Esophagus muscularis mucosa (tissue), 4 donors: ENCODE measurements around the gene EML2. TPM values are rescaled to one million over a fixed set of nuclear protein-coding genes. Genes with fewer than 3 reads are reported as not detected.

Experiments
- DNase-seq: peaks from one replicate; pipeline ENCODE4 v3.0.0-alpha.2; 2017; ENCODE audit errors: extremely low spot score
- H3K27ac ChIP-seq, 4 donors: fragments of 200-600 bp; sonication (generic); replicated peaks in 1 of 4; 1 replicate in 3 of 4; 2 replicates in 1 of 4; pipeline ENCODE4 v1.5.1; 2016 to 2019; ENCODE audit warnings: mild to moderate bottlenecking in 1 of 4
- H3K27me3 ChIP-seq, 4 donors: fragments of 200-600 bp; sonication (generic); one replicate each; pipeline versions ENCODE4 v1.5.1 to v1.6.0; 2016 to 2019
- H3K36me3 ChIP-seq, 4 donors: fragments of 200-600 bp; sonication (generic); one replicate each; pipeline ENCODE4 v1.5.1; 2016 to 2019
- H3K4me1 ChIP-seq, 4 donors: fragments of 200-600 bp; sonication (generic); one replicate each; pipeline ENCODE4 v1.5.1; 2016 to 2019
- H3K4me3 ChIP-seq, 4 donors: fragments of 200-600 bp; sonication (generic); 1 replicate in 2 of 4; 2 replicates in 2 of 4; pipeline ENCODE4 v1.5.1; 2016 to 2019; ENCODE audit warnings: mild to moderate bottlenecking in 4 of 4, moderate library complexity in 1 of 4
- H3K9me3 ChIP-seq, 4 donors: fragments of 200-600 bp; sonication (generic); 1 replicate in 3 of 4; 2 replicates in 1 of 4; pipeline ENCODE4 v1.5.1; 2016 to 2019
- EP300 ChIP-seq: sonication (generic); formaldehyde crosslinking; IDR thresholded peaks from one replicate; pipeline ENCODE4 v1.6.1; 2017; ENCODE audit warnings: antibody characterized with exemption
- POLR2A ChIP-seq: fragments of 450-650 bp; IDR thresholded peaks from one replicate; pipeline ENCODE4 v1.6.1; 2017; ENCODE audit warnings: antibody characterized with exemption, moderate library complexity, mild to moderate bottlenecking, low read depth
- POLR2AphosphoS5 ChIP-seq, 2 donors: sonication (generic); formaldehyde crosslinking; IDR thresholded peaks; one replicate each; pipeline ENCODE4 v1.6.1; 2017; ENCODE audit warnings: antibody characterized with exemption in 2 of 2
- WGBS: methylation state at CpG from one replicate; pipeline ENCODE4 v1.1.5; 2018; 5-methylcytosine and 5-hydroxymethylcytosine counted together
- intact Hi-C: fragments of 100-400 bp; cut with DNase I; formaldehyde crosslinking; loops from one replicate; pipeline ENCODE4 v1.15.1; 2023
- total RNA-seq, 4 donors: library from RNA; depleted of rRNA; stranded (reverse); fragments of >200 nt; gene quantifications; one replicate each; pipeline versions ENCODE4 v1.1.0 to v1.2.1, GENCODE V29; 2016
- TF ChIP-seq, protein P1 (sequence below), 3 experiments: fragments of 200-600 bp in 2 of 3; fragments of 450-650 bp in 1 of 3; sonication (generic) in 2 of 3; IDR thresholded peaks; one replicate each; pipeline ENCODE4 v1.5.1; 2017 to 2019; ENCODE audit warnings: antibody characterized with exemption in 3 of 3, mild to moderate bottlenecking in 2 of 3, moderate library complexity in 1 of 3

EML2 gene
- total RNA-seq, 4 donors from 2014 or later: 12.0 to 28.4 (median 18.3) TPM

GRCh38 chr19:45663800-45664199 lies 24.6 kb upstream of the EML2 start:
- 90% methylated on average over 1 of the region's 1 CpG for WGBS
- H3K27me3 ChIP-seq: peaks cover 0 to 92% (median 22%) of the 10 kb centered on the region in 4 donors
- no peak overlapping the region for H3K27ac ChIP-seq

DNA sequence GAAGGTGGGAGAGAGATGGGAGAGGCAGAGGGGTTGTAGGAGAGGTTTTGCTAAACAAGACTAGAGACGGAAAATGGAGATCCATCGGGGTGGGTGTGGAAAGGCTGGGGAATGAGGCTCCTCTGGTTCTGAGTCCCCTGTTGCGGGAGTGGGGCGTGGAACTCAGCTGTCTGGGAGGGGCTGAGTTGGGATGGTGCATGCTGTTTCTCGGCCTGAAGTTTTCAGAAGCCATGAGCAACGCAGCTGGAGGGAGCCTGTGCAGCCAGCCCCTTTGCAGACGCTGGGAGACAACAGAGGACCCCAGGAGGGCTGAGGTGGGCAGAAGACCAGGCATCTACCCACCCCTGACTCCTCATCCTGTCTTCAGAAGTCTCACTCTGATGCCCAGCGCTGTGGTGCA lies 21.4 kb upstream of the EML2 start:
- WGBS: 35% methylated on average over 5 of the region's 8 CpGs
- H3K9me3 ChIP-seq: no peaks in the 10 kb centered on the region
- peaks cover 0 to 73% (median 1%) of the 10 kb centered on the region in 4 donors for H3K27me3 ChIP-seq
- TF ChIP-seq, protein P1, sequence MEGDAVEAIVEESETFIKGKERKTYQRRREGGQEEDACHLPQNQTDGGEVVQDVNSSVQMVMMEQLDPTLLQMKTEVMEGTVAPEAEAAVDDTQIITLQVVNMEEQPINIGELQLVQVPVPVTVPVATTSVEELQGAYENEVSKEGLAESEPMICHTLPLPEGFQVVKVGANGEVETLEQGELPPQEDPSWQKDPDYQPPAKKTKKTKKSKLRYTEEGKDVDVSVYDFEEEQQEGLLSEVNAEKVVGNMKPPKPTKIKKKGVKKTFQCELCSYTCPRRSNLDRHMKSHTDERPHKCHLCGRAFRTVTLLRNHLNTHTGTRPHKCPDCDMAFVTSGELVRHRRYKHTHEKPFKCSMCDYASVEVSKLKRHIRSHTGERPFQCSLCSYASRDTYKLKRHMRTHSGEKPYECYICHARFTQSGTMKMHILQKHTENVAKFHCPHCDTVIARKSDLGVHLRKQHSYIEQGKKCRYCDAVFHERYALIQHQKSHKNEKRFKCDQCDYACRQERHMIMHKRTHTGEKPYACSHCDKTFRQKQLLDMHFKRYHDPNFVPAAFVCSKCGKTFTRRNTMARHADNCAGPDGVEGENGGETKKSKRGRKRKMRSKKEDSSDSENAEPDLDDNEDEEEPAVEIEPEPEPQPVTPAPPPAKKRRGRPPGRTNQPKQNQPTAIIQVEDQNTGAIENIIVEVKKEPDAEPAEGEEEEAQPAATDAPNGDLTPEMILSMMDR (IDR thresholded peaks at IDR 0.05): no peak
- TF ChIP-seq EP300 (no peak), POLR2AphosphoS5 (IDR thresholded peaks at IDR 0.05) (no peak), POLR2A (no peak)
- no peaks in the 10 kb centered on the region for H3K36me3 ChIP-seq
- intact Hi-C loops: no loop called here
- H3K4me3 ChIP-seq: no peak overlapping the region
- no peak overlapping the region for H3K27ac ChIP-seq
- no peak for DNase-seq
- no peaks in the 10 kb centered on the region for H3K4me1 ChIP-seq

More at GRCh38 chr19:45663800-45664199, 24.6 kb upstream of the EML2 start:
- no peak for DNase-seq
- intact Hi-C loops: no loop called here
- H3K36me3 ChIP-seq: no peaks in the 10 kb centered on the region
- no peak overlapping the region for H3K4me3 ChIP-seq
- H3K4me1 ChIP-seq: peaks cover 11 to 13% (median 11%) of the 10 kb centered on the region in 4 donors
- no peaks in the 10 kb centered on the region for H3K9me3 ChIP-seq
- TF ChIP-seq POLR2A (no peak), EP300 (no peak), POLR2AphosphoS5 (IDR thresholded peaks at IDR 0.05) (no peak)
- TF ChIP-seq, protein P1 (IDR thresholded peaks at IDR 0.05): no peak

DNA sequence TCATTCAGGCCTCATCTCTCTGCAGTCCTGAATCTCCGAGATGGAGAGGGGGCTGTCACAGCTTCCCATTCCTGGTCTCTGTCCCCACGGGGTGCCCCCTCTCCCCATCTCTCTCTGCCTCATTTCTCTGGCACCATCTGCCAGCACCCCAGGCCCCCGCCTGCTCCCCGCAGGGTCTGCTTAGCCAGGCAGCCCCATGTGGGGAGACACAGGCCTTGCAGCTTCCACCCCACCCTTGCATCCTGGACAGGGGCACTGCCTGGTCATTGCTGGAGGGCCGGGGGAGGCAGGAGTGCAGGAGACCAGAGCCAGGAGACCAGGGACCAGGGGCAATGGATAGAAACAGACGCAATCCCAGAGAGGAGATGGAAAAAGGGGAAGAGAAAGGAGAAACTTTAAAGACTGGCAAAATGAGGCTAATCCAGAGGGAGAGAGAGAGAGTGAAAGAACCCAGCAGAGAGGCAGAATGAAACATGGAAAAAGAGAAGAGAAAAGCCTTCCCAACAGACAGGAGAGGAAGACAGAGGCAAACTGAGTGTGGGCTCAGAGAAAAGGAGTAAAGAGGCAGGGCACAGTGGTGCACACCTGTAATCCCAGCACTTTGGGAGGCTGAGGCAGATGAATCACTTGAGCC lies 20.0 kb upstream of the EML2 start:
- Histone ChIP-seq H3K4me3 (no peak overlapping the region), H3K9me3 (no peaks in the 10 kb centered on the region), H3K36me3 (no peaks in the 10 kb centered on the region), H3K4me1 (no peaks in the 10 kb centered on the region), H3K27ac (no peak overlapping the region), H3K27me3 (peaks cover 0 to 59% (median 0%) of the 10 kb centered on the region in 4 donors)
- 76% methylated on average over 6 of the region's 6 CpGs for WGBS
- no peak for DNase-seq
- TF ChIP-seq, protein P1 (IDR thresholded peaks at IDR 0.05): no peak
- TF ChIP-seq POLR2AphosphoS5 (IDR thresholded peaks at IDR 0.05): no peak
- TF ChIP-seq EP300: no peak
- no peak for TF ChIP-seq POLR2A
- intact Hi-C loops: no loop called here

- intact Hi-C loops: no loop called here
- TF ChIP-seq, protein P1 (IDR thresholded peaks at IDR 0.05): no peak
- TF ChIP-seq POLR2A: no peak
- TF ChIP-seq POLR2AphosphoS5 (IDR thresholded peaks at IDR 0.05): no peak
- TF ChIP-seq EP300: no peak
Observed at GRCh38 chr19:45657520-45658167, 18.4 kb upstream of the EML2 start.

More at GRCh38 chr19:45657520-45658167, 18.4 kb upstream of the EML2 start:
- Histone ChIP-seq H3K4me1 (no peaks in the 10 kb centered on the region), H3K9me3 (no peaks in the 10 kb centered on the region), H3K27ac (no peak overlapping the region), H3K36me3 (no peaks in the 10 kb centered on the region), H3K27me3 (peaks cover 0 to 43% (median 0%) of the 10 kb centered on the region in 4 donors), H3K4me3 (no peak overlapping the region)
- DNase-seq: no peak
- WGBS: 44% methylated on average over 14 of the region's 14 CpGs
